HepG2 (cell line): ENCODE results near the gene RPL38. TPM values are rescaled to one million over a fixed set of nuclear protein-coding genes. Genes with fewer than 3 reads are reported as not detected.

Source experiments
- ATF6 ChIP-seq: sonication (generic); formaldehyde crosslinking; conservative IDR thresholded peaks from 2 replicates; pipeline ENCODE4 v1.4.0; 2020; ENCODE audit warnings: missing genetic modification reagents
- EP300 ChIP-seq, 3 experiments: sonication (generic) in 1 of 3; formaldehyde crosslinking in 1 of 3; IDR thresholded peaks; 2 replicates each; pipeline versions ENCODE4 v1.5.1 to v1.6.1; 2011 to 2020; ENCODE audit warnings: low read depth in 2 of 3, low read length in 2 of 3, borderline replicate concordance in 1 of 3, improper control_type of control experiment in 1 of 3, mild to moderate bottlenecking in 1 of 3, missing genetic modification reagents in 1 of 3, moderate library complexity in 1 of 3
- EZH2 ChIP-seq: conservative IDR thresholded peaks from 2 replicates; pipeline ENCODE4 v1.6.1; 2012; ENCODE audit warnings: mild to moderate bottlenecking, low read depth, low read length, moderate library complexity
- FOXA3 ChIP-seq: IDR thresholded peaks from 2 replicates; pipeline ENCODE4 v1.6.1; 2016; ENCODE audit warnings: missing genetic modification reagents, missing compliant biosample characterization
- FOXO1 ChIP-seq: sonication (generic); formaldehyde crosslinking; IDR thresholded peaks from 2 replicates; pipeline ENCODE4 v1.4.0; 2020; ENCODE audit warnings: missing genetic modification reagents
- HHEX ChIP-seq: IDR thresholded peaks from 2 replicates; pipeline ENCODE4 v1.6.1; 2016; ENCODE audit warnings: control low read depth
- NR2F2 ChIP-seq: IDR thresholded peaks from 2 replicates; pipeline ENCODE4 v1.6.1; 2012; ENCODE audit warnings: low read depth, inconsistent platforms, borderline replicate concordance
- PLSCR1 ChIP-seq: sonication (generic); formaldehyde crosslinking; IDR thresholded peaks from 2 replicates; pipeline ENCODE4 v1.5.0; 2020; ENCODE audit warnings: missing genetic modification reagents, mild to moderate bottlenecking, borderline replicate concordance
- POLR2G ChIP-seq: fragments of 200-400 bp; formaldehyde crosslinking; IDR thresholded peaks from 2 replicates; pipeline ENCODE4 v1.6.1; 2018; ENCODE audit warnings: mild to moderate bottlenecking, low read depth, low read length, moderate library complexity
- RELA ChIP-seq: sonication (generic); formaldehyde crosslinking; IDR thresholded peaks from 2 replicates; pipeline ENCODE4 v1.4.0; 2020; ENCODE audit warnings: missing genetic modification reagents
- RNF219 ChIP-seq: sonication (generic); formaldehyde crosslinking; IDR thresholded peaks from 2 replicates; pipeline ENCODE4 v1.5.0; 2020; ENCODE audit warnings: mild to moderate bottlenecking, missing genetic modification reagents
- SKI ChIP-seq: fragments of 450-650 bp; IDR thresholded peaks from one replicate; pipeline ENCODE4 v1.6.1; 2018; ENCODE audit warnings: mild to moderate bottlenecking; ENCODE audit not compliant: partially characterized antibody
- SNAPC2 ChIP-seq: sonication (generic); formaldehyde crosslinking; IDR thresholded peaks from 2 replicates; pipeline ENCODE4 v1.8.1; 2022; ENCODE audit warnings: mild to moderate bottlenecking, missing genetic modification reagents
- SYNCRIP ChIP-seq: fragments of 200-400 bp; formaldehyde crosslinking; IDR thresholded peaks from 2 replicates; pipeline ENCODE4 v1.6.1; 2018; ENCODE audit warnings: mild to moderate bottlenecking, low read depth, low read length; ENCODE audit not compliant: insufficient read depth
- TFDP2 ChIP-seq: sonication (generic); formaldehyde crosslinking; IDR thresholded peaks from 2 replicates; pipeline ENCODE4 v1.4.0; 2020; ENCODE audit warnings: missing genetic modification reagents
- ZFAT ChIP-seq: sonication (generic); formaldehyde crosslinking; conservative IDR thresholded peaks from 2 replicates; pipeline ENCODE4 v1.8.1; 2023; ENCODE audit warnings: missing genetic modification reagents, inconsistent platforms
- ZFX ChIP-seq: sonication (generic); formaldehyde crosslinking; IDR thresholded peaks from 2 replicates; pipeline ENCODE4 v1.4.0; 2020; ENCODE audit warnings: mild to moderate bottlenecking, low read depth, missing genetic modification reagents, moderate library complexity
- ZNF3 ChIP-seq: IDR thresholded peaks from 2 replicates; pipeline ENCODE4 v1.7.0; 2017; ENCODE audit warnings: inconsistent platforms
- ZNF577 ChIP-seq: sonication (generic); formaldehyde crosslinking; IDR thresholded peaks from 2 replicates; pipeline ENCODE4 v1.4.0; 2020; ENCODE audit warnings: mild to moderate bottlenecking, low read depth, missing genetic modification reagents, borderline replicate concordance
- polyA plus RNA-seq, 8 experiments: library from polyadenylated mRNA; depleted of rRNA in 3 of 8; stranded (reverse) in 7 of 8; unstranded in 1 of 8; fragments of >200 nt; fragmentation: Illumina TruSeq in 4 of 8; extraction: Trizol in 4 of 8; gene quantifications; 2 replicates each; pipeline versions ENCODE4 v1.2.1 to v1.2.3, GENCODE V29; 2011 to 2016; ENCODE audit warnings: low read depth in 4 of 8, missing spikeins in 1 of 8, mixed read lengths in 1 of 8; ENCODE audit not compliant: insufficient read depth in 1 of 8
- total RNA-seq, 5 experiments: library from RNA; depleted of rRNA; stranded (reverse); fragments of >200 nt; fragmentation: Illumina TruSeq; extraction: Trizol; gene quantifications; 2 replicates each; pipeline ENCODE4 v1.2.3, GENCODE V29; 2016; ENCODE audit warnings: low read depth in 1 of 5

The RPL38 gene
- total and polyA plus RNA-seq, 2 of the 13 experiments (the other 11 are each of a cell fraction or from before 2014, with no cell fraction given) = 2,370 to 2,372 TPM

- TF ChIP-seq RNF219 (CRISPR knock-in tag) = peak; percentile 68; the same call in 1 of the 2 replicates
- TF ChIP-seq SYNCRIP = no peak
- no peak for TF ChIP-seq HHEX (CRISPR knock-in tag)
- no peak for TF ChIP-seq ZFAT
- TF ChIP-seq EZH2 = no peak
- TF ChIP-seq FOXA3 (CRISPR knock-in tag) = peak; percentile 80
- TF ChIP-seq ZNF577 (CRISPR knock-in tag) = no peak
- TF ChIP-seq POLR2G = peak; percentile 100
- TF ChIP-seq ATF6 (CRISPR knock-in tag) = peak; percentile 80; the same call in 1 of the 2 replicates
- peak; percentile 69; the same call in 1 of the 2 replicates for TF ChIP-seq SNAPC2
- peak; percentile 71 for TF ChIP-seq TFDP2 (CRISPR knock-in tag)
- TF ChIP-seq ZNF3 (CRISPR knock-in tag) = 0 out of 2 replicates have a peak, but pooled peaks have one; percentile 39
- TF ChIP-seq PLSCR1 (CRISPR knock-in tag) = no peak
- TF ChIP-seq SKI = peak; percentile 66
- TF ChIP-seq EP300 (IDR thresholded peaks at IDR 0.05; ENCODE audit: low read depth in 2 of 2, low read length in 2 of 2) = peak in 1 of 2 experiments; percentile 59; a peak in 2 of 4 replicates
- 0 out of 2 replicates have a peak, but pooled peaks have one; percentile 65 for TF ChIP-seq EP300 (CRISPR knock-in tag; IDR thresholded peaks at IDR 0.05; ENCODE audit: borderline replicate concordance)
- TF ChIP-seq ZFX (CRISPR knock-in tag) = peak; percentile 90
- TF ChIP-seq NR2F2 = peak; percentile 74; the same call in 1 of the 2 replicates
- TF ChIP-seq FOXO1 (CRISPR knock-in tag) = peak; percentile 58
- TF ChIP-seq RELA (CRISPR knock-in tag) = peak; percentile 56; the same call in 1 of the 2 replicates
These were observed at the start of gene RPL38 (continued) for GRCh38 chr17:74203439-74204240.
